Muscle of leg (tissue), 11 donors: ENCODE results near the gene HBB. TPM values are rescaled to one million over a fixed set of nuclear protein-coding genes. Genes with fewer than 3 reads are reported as not detected.
"Not testable (repeated sequence)": the region's sequence is repeated elsewhere in the genome, so short reads cannot be mapped to it uniquely, and the experiment has no call there.

ENCODE experiments used
- DNase-seq: peaks from one replicate; pipeline ENCODE4 v3.0.0; 2013
- H3K27ac ChIP-seq: one replicate; pipeline ENCODE4 v1.5.1; 2013; ENCODE audit warnings: mild to moderate bottlenecking, low read length, control low read depth
- H3K27me3 ChIP-seq: one replicate; pipeline ENCODE4 v1.6.1; 2013; ENCODE audit warnings: low read length; ENCODE audit not compliant: control insufficient read depth, insufficient read depth
- H3K36me3 ChIP-seq: one replicate; pipeline ENCODE4 v1.6.1; 2013; ENCODE audit warnings: low read length; ENCODE audit not compliant: control insufficient read depth, insufficient read depth
- H3K4me1 ChIP-seq: one replicate; pipeline ENCODE4 v1.6.1; 2013; ENCODE audit warnings: low read length; ENCODE audit not compliant: control insufficient read depth, insufficient read depth
- H3K4me3 ChIP-seq: one replicate; pipeline ENCODE4 v1.5.1; 2013; ENCODE audit warnings: low read length, control low read depth
- H3K9me3 ChIP-seq: replicated peaks from 2 replicates; pipeline ENCODE4 v1.6.1; 2013; ENCODE audit warnings: low read depth, low read length; ENCODE audit not compliant: control insufficient read depth
- whole genome bisulfite sequencing: methylation state at CpG from one replicate; pipeline ENCODE4 v1.1.5; 2013; ENCODE audit warnings: missing lambda C conversion rate; ENCODE audit not compliant: insufficient coverage; 5-methylcytosine and 5-hydroxymethylcytosine counted together
- polyA plus RNA-seq, 8 donors: library from polyadenylated mRNA; unstranded; fragments of 120-200 nt; gene quantifications; one replicate each; pipeline versions ENCODE4 v1.2.1 to v1.2.3, GENCODE V29; 2013; ENCODE audit warnings: inconsistent platforms in 1 of 8, low replicate concordance in 1 of 8; ENCODE audit not compliant: insufficient read length in 8 of 8, insufficient read depth in 1 of 8
- total RNA-seq: library from RNA; stranded (reverse); fragments of 120-200 nt; gene quantifications from one replicate; pipeline ENCODE4 v1.2.4, GENCODE V29; 2013

Gene HBB
- total and polyA plus RNA-seq, 9 donors: 217 to 965 (median 671) TPM

- not testable (repeated sequence) for H3K4me1 ChIP-seq, H3K4me3 ChIP-seq, H3K27me3 ChIP-seq, H3K27ac ChIP-seq, DNase-seq, H3K36me3 ChIP-seq, H3K9me3 ChIP-seq
- no CpG with 5 or more reads among the region's 9 CpGs for WGBS
Measured at GRCh38 chr11:5249807-5250396, 23.0 kb upstream of the HBB start, which contains the start of gene HBG1. TSS of gene HBG1 (minus strand) at chr11:5249857. CDS start at chr11:5249804, 53 bp downstream.

- H3K27ac ChIP-seq, H3K27me3 ChIP-seq, H3K36me3 ChIP-seq, H3K9me3 ChIP-seq, H3K4me1 ChIP-seq, H3K4me3 ChIP-seq, DNase-seq: not testable (repeated sequence)
- WGBS: no CpG with 5 or more reads among the region's 7 CpGs
Measured at GRCh38 chr11:5248498-5248897, 21.6 kb upstream of the HBB start.

- no peaks in the 10 kb centered on the region for H3K27me3 ChIP-seq
- H3K9me3 ChIP-seq: no peaks in the 10 kb centered on the region
- H3K36me3 ChIP-seq: no peaks in the 10 kb centered on the region
- DNase-seq: no peak
- no peaks in the 10 kb centered on the region for H3K4me1 ChIP-seq
- 100% methylated on average over 1 of the region's 3 CpGs for WGBS
- H3K27ac ChIP-seq: no peak overlapping the region
- H3K4me3 ChIP-seq: no peak overlapping the region
Measured at GRCh38 chr11:5247472-5248192, 20.8 kb upstream of the HBB start.

- 100% methylated on average over 1 of the region's 6 CpGs for WGBS
- H3K4me3 ChIP-seq: no peak overlapping the region
- no peaks in the 10 kb centered on the region for H3K4me1 ChIP-seq
- no peak overlapping the region for H3K27ac ChIP-seq
- DNase-seq: no peak
- H3K36me3 ChIP-seq: no peaks in the 10 kb centered on the region
- H3K27me3 ChIP-seq: no peaks in the 10 kb centered on the region
- H3K9me3 ChIP-seq: no peaks in the 10 kb centered on the region
Measured at GRCh38 chr11:5246772-5247471, 20.1 kb upstream of the HBB start.

GRCh38 chr11:5245155-5245554 is 18.3 kb upstream of the HBB start:
- Histone ChIP-seq H3K27me3 (no peaks in the 10 kb centered on the region), H3K4me1 (no peaks in the 10 kb centered on the region), H3K4me3 (no peak overlapping the region), H3K9me3 (no peaks in the 10 kb centered on the region), H3K27ac (no peak overlapping the region), H3K36me3 (no peaks in the 10 kb centered on the region)
- no peak for DNase-seq
- WGBS: 40% methylated on average over 1 of the region's 2 CpGs

- no CpG with 5 or more reads among the region's 4 CpGs for WGBS
- no peak for DNase-seq
- H3K9me3 ChIP-seq: no peaks in the 10 kb centered on the region
- no peak overlapping the region for H3K27ac ChIP-seq
- no peaks in the 10 kb centered on the region for H3K36me3 ChIP-seq
- no peak overlapping the region for H3K4me3 ChIP-seq
- H3K4me1 ChIP-seq: no peaks in the 10 kb centered on the region
- no peaks in the 10 kb centered on the region for H3K27me3 ChIP-seq
Measured at GRCh38 chr11:5243816-5244180, 16.9 kb upstream of the HBB start.

GRCh38 chr11:5242933-5243815 is 16.3 kb upstream of the HBB start:
- no peak overlapping the region for H3K27ac ChIP-seq
- H3K27me3 ChIP-seq: no peaks in the 10 kb centered on the region
- no peaks in the 10 kb centered on the region for H3K36me3 ChIP-seq
- 53% methylated on average over 4 of the region's 7 CpGs for WGBS
- H3K4me3 ChIP-seq: no peak overlapping the region
- no peaks in the 10 kb centered on the region for H3K4me1 ChIP-seq
- no peaks in the 10 kb centered on the region for H3K9me3 ChIP-seq
- DNase-seq: no peak

GRCh38 chr11:5242208-5242607 is 15.3 kb upstream of the HBB start:
- Histone ChIP-seq H3K27ac (no peak overlapping the region), H3K36me3 (no peaks in the 10 kb centered on the region), H3K9me3 (no peaks in the 10 kb centered on the region), H3K27me3 (no peaks in the 10 kb centered on the region), H3K4me1 (no peaks in the 10 kb centered on the region), H3K4me3 (no peak overlapping the region)
- DNase-seq: no peak
- no CpG with 5 or more reads among the region's 2 CpGs for WGBS

GRCh38 chr11:5241458-5241857 is 14.6 kb upstream of the HBB start:
- WGBS: 71% methylated on average over 1 of the region's 3 CpGs
- H3K36me3 ChIP-seq: no peaks in the 10 kb centered on the region
- no peak for DNase-seq
- H3K4me1 ChIP-seq: no peaks in the 10 kb centered on the region
- no peaks in the 10 kb centered on the region for H3K9me3 ChIP-seq
- H3K27me3 ChIP-seq: no peaks in the 10 kb centered on the region
- H3K4me3 ChIP-seq: no peak overlapping the region
- no peak overlapping the region for H3K27ac ChIP-seq

GRCh38 chr11:5240458-5240857 is 13.6 kb upstream of the HBB start:
- Histone ChIP-seq H3K9me3 (no peaks in the 10 kb centered on the region), H3K4me1 (no peaks in the 10 kb centered on the region), H3K27me3 (no peaks in the 10 kb centered on the region), H3K4me3 (no peak overlapping the region), H3K36me3 (no peaks in the 10 kb centered on the region), H3K27ac (no peak overlapping the region)
- DNase-seq: no peak
- WGBS: 80% methylated on average over 1 of the region's 2 CpGs
